DND-41 (cell line): Measurements from ENCODE around the gene ATP10A.

Experiments
- ATAC-seq: fragments of 200-7000 bp; cut with Tn5 transposase; 3 replicates; pipeline ENCODE4 v1.9.1; 2021; ENCODE audit warnings: low read depth; ENCODE audit not compliant: insufficient read depth
- DNase-seq: peaks from one replicate; pipeline ENCODE4 v3.0.0-alpha.2; 2020
- H2AFZ ChIP-seq: 2 replicates; pipeline ENCODE4 v1.6.0; 2012; ENCODE audit warnings: low read depth, low read length
- H3K27ac ChIP-seq: 2 replicates; pipeline ENCODE4 v1.5.1; 2012; ENCODE audit warnings: low read length, inconsistent platforms
- H3K27me3 ChIP-seq: fragments of 200-600 bp; sonication (generic); 2 replicates; pipeline ENCODE4 v1.6.0; 2012; ENCODE audit warnings: low read length, mild to moderate bottlenecking, inconsistent platforms; ENCODE audit not compliant: insufficient read depth, poor library complexity
- H3K36me3 ChIP-seq: 2 replicates; pipeline ENCODE4 v1.5.1; 2012; ENCODE audit warnings: low read length, inconsistent platforms; ENCODE audit not compliant: insufficient read depth
- H3K4me1 ChIP-seq: 2 replicates; pipeline ENCODE4 v1.5.1; 2012; ENCODE audit warnings: mild to moderate bottlenecking, low read length; ENCODE audit not compliant: insufficient read depth
- H3K4me2 ChIP-seq: 2 replicates; pipeline ENCODE4 v1.6.0; 2012; ENCODE audit warnings: mild to moderate bottlenecking, moderate library complexity, low read length, inconsistent platforms; ENCODE audit not compliant: insufficient read depth
- H3K4me3 ChIP-seq, 2 experiments: fragments of 200-600 bp in 1 of 2; shearing (Covaris generic) in 1 of 2; 2 replicates each; pipeline ENCODE4 v1.5.1; 2012 to 2016; ENCODE audit warnings: inconsistent platforms in 2 of 2, low read length in 2 of 2, mild to moderate bottlenecking in 2 of 2, low read depth in 1 of 2, moderate library complexity in 1 of 2
- H3K79me2 ChIP-seq: 2 replicates; pipeline ENCODE4 v1.6.0; 2012; ENCODE audit warnings: low read length, inconsistent platforms; ENCODE audit not compliant: insufficient read depth
- H3K9ac ChIP-seq: 2 replicates; pipeline ENCODE4 v1.6.0; 2012; ENCODE audit warnings: low read depth, mild to moderate bottlenecking, inconsistent platforms, low read length, moderate library complexity
- H3K9me3 ChIP-seq: 2 replicates; pipeline ENCODE4 v1.5.1; 2012; ENCODE audit warnings: low read length, moderate library complexity, mild to moderate bottlenecking, inconsistent platforms; ENCODE audit not compliant: insufficient read depth, severe bottlenecking
- H4K20me1 ChIP-seq: 2 replicates; pipeline ENCODE4 v1.6.0; 2012; ENCODE audit warnings: low read length; ENCODE audit not compliant: insufficient read depth
- CTCF ChIP-seq: IDR thresholded peaks from 2 replicates; pipeline ENCODE4 v1.5.1; 2012; ENCODE audit warnings: borderline replicate concordance, low read length, moderate library complexity, mild to moderate bottlenecking; ENCODE audit not compliant: poor library complexity, severe bottlenecking; ENCODE audit errors: extremely low read depth
- EZH2 ChIP-seq: IDR thresholded peaks from 3 replicates; pipeline ENCODE4 v1.6.1; 2012; ENCODE audit warnings: borderline replicate concordance, low read depth, mild to moderate bottlenecking, moderate library complexity, low read length, inconsistent platforms; ENCODE audit not compliant: severe bottlenecking

Gene ATP10A

GRCh38 chr15:25679964-25680685 is 183.0 kb downstream of the ATP10A start:
- no peaks in the 10 kb centered on the region for H4K20me1 ChIP-seq
- DNase-seq (no peak), ATAC-seq (no peak)
- TF ChIP-seq CTCF (no peak), EZH2 (no peak)
- no peaks in the 10 kb centered on the region for H3K4me1 ChIP-seq
- H3K79me2 ChIP-seq, result no peaks in the 10 kb centered on the region
- H3K27ac ChIP-seq, result no peak overlapping the region
- H3K9me3 ChIP-seq, result peaks cover 3% of the 10 kb centered on the region
- H3K4me2 ChIP-seq, result no peak overlapping the region
- H3K9ac ChIP-seq, result no peak overlapping the region
- H3K27me3 ChIP-seq, result no peaks in the 10 kb centered on the region
- no peak overlapping the region for H2AFZ ChIP-seq
- H3K4me3 ChIP-seq, result no peak overlapping the region
- no peaks in the 10 kb centered on the region for H3K36me3 ChIP-seq

GRCh38 chr15:25679492-25679891 is 183.6 kb downstream of the ATP10A start:
- no peaks in the 10 kb centered on the region for H3K27me3 ChIP-seq
- H3K79me2 ChIP-seq, result no peaks in the 10 kb centered on the region
- no peak overlapping the region for H3K9ac ChIP-seq
- no peak overlapping the region for H3K4me2 ChIP-seq
- H3K27ac ChIP-seq, result no peak overlapping the region
- no peak overlapping the region for H2AFZ ChIP-seq
- no peak overlapping the region for H3K4me3 ChIP-seq
- ATAC-seq (no peak), DNase-seq (no peak)
- H3K9me3 ChIP-seq, result peaks cover 3% of the 10 kb centered on the region
- H4K20me1 ChIP-seq, result no peaks in the 10 kb centered on the region
- no peaks in the 10 kb centered on the region for H3K36me3 ChIP-seq
- no peaks in the 10 kb centered on the region for H3K4me1 ChIP-seq
- TF ChIP-seq CTCF (no peak), EZH2 (no peak)

DNA sequence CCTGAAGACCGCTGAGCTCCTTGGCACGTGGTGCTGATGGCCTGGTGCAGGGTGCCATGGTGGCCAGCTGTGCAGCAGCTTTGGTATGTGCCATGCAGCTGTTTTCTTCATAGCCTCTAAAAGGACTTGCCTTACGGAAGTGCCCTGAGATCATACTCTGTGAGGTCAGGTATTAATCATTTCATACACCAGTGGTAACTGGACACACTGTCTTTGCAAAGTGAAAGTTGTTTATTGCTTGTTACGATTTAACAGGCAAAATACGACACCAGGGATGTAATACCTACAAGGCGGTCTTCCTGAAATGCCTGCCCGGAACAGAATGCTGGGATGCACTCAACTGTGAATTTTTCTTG is 184.6 kb downstream of the ATP10A start:
- DNase-seq, result no peak
- Histone ChIP-seq H3K9me3 (no peaks in the 10 kb centered on the region), H3K27ac (no peak overlapping the region), H3K4me1 (no peaks in the 10 kb centered on the region), H3K9ac (no peak overlapping the region), H3K4me3 (no peak overlapping the region), H3K27me3 (no peaks in the 10 kb centered on the region), H4K20me1 (no peaks in the 10 kb centered on the region), H3K36me3 (no peaks in the 10 kb centered on the region), H3K4me2 (no peak overlapping the region), H2AFZ (no peak overlapping the region), H3K79me2 (no peaks in the 10 kb centered on the region)
- TF ChIP-seq EZH2, result no peak
- no peak for TF ChIP-seq CTCF
- no peak for ATAC-seq
